ENCODE data around the gene PTCD2.

PTCD2 gene

GRCh38 chr5:72417333-72418062, 97.3 kb downstream of the PTCD2 start:
- ATAC-seq (no peak), DNase-seq (no peak)
- H3K9me3 Mint-ChIP-seq, result no peaks in the 10 kb centered on the region
- no peaks in the 10 kb centered on the region for H3K36me3 Mint-ChIP-seq (ENCODE audit: low read depth)
- no peak overlapping the region for H3K27ac Mint-ChIP-seq
- no peak overlapping the region for H3K4me3 Mint-ChIP-seq
- no peaks in the 10 kb centered on the region for H3K4me1 Mint-ChIP-seq
- H3K27me3 Mint-ChIP-seq, result no peaks in the 10 kb centered on the region
